Measurements from ENCODE around the gene PRSS57.
"Not testable (repeated sequence)": the region's sequence is repeated elsewhere in the genome, so short reads cannot be mapped to it uniquely, and the experiment has no call there.

The PRSS57 gene

GRCh38 chr19:740816-741505 lies 45.7 kb upstream of the PRSS57 start:
- not testable (repeated sequence) for H2AFZ ChIP-seq (ENCODE audit: low read length); H3K23ac ChIP-seq (ENCODE audit: low read depth, low read length, poor library complexity); H3K18ac ChIP-seq (ENCODE audit: low read length); H3K4me3 ChIP-seq (ENCODE audit: low read length in 2 of 2); H4K91ac ChIP-seq (ENCODE audit: low read depth, low read length, poor library complexity); H3K4ac ChIP-seq (ENCODE audit: low read length); DNase-seq (ENCODE audit: low spot score); H3K27me3 ChIP-seq (ENCODE audit: control insufficient read depth in 3 of 3, insufficient read depth in 3 of 3, low read depth in 1 of 3, low read length in 3 of 3); H3K79me1 ChIP-seq (ENCODE audit: low read depth, low read length); H3K27ac ChIP-seq (replicated peaks; ENCODE audit: low read length); H2BK120ac ChIP-seq (ENCODE audit: low read depth, low read length); H3K9me3 ChIP-seq (replicated peaks in 1 of 2; ENCODE audit: control insufficient read depth in 2 of 2, insufficient read depth in 1 of 2, low read depth in 1 of 2, low read length in 2 of 2); H2BK5ac ChIP-seq (ENCODE audit: low read length); H3K4me2 ChIP-seq (ENCODE audit: insufficient read depth, low read length, poor library complexity, severe bottlenecking); H2AK5ac ChIP-seq (ENCODE audit: low read depth, low read length); H3K9ac ChIP-seq (ENCODE audit: low read depth, low read length, poor library complexity); H3K4me1 ChIP-seq (ENCODE audit: control insufficient read depth in 2 of 2, insufficient read depth in 1 of 2, low read depth in 1 of 2, low read length in 2 of 2); H4K8ac ChIP-seq (ENCODE audit: low read depth, low read length); H2BK12ac ChIP-seq (ENCODE audit: low read length); H2BK15ac ChIP-seq (ENCODE audit: low read length); H3K14ac ChIP-seq (ENCODE audit: low read length)
- peaks cover 5 to 16% of the 10 kb centered on the region in 2 donors for H3K36me3 ChIP-seq (replicated peaks in 1 of 2; ENCODE audit: control insufficient read depth in 2 of 2, insufficient read depth in 2 of 2, low read length in 2 of 2)
- WGBS, 2 donors (ENCODE audit: extremely low coverage in 2 of 2, insufficient read length in 2 of 2, insufficient replicate concordance in 1 of 2): no CpG with 5 or more reads among the region's 16 CpGs

- Histone ChIP-seq H3K9me3 (replicated peaks in 1 of 2; ENCODE audit: control insufficient read depth in 2 of 2, insufficient read depth in 1 of 2, low read depth in 1 of 2, low read length in 2 of 2) (peaks cover 4 to 6% of the 10 kb centered on the region in 2 donors), H2BK120ac (ENCODE audit: low read depth, low read length) (no peak overlapping the region)
- WGBS, 2 donors (ENCODE audit: extremely low coverage in 2 of 2, insufficient read length in 2 of 2, insufficient replicate concordance in 1 of 2): no CpG with 5 or more reads among the region's 36 CpGs
Observed at GRCh38 chr19:739998-740715, 44.9 kb upstream of the PRSS57 start.

GRCh38 chr19:738509-739128 lies 43.4 kb upstream of the PRSS57 start:
- Histone ChIP-seq H3K79me1 (ENCODE audit: low read depth, low read length) (no peaks in the 10 kb centered on the region), H3K27ac (replicated peaks; ENCODE audit: low read length) (no peak overlapping the region), H3K4me3 (ENCODE audit: low read length in 2 of 2) (no peak overlapping the region), H3K23ac (ENCODE audit: low read depth, low read length, poor library complexity) (no peak overlapping the region), H4K91ac (ENCODE audit: low read depth, low read length, poor library complexity) (no peak overlapping the region), H3K4ac (ENCODE audit: low read length) (no peak overlapping the region), H3K4me1 (ENCODE audit: control insufficient read depth in 2 of 2, insufficient read depth in 1 of 2, low read depth in 1 of 2, low read length in 2 of 2) (no peaks in the 10 kb centered on the region), H3K9ac (ENCODE audit: low read depth, low read length, poor library complexity) (no peak overlapping the region), H2AFZ (ENCODE audit: low read length) (no peak overlapping the region), H4K8ac (ENCODE audit: low read depth, low read length) (no peak overlapping the region), H3K14ac (ENCODE audit: low read length) (no peak overlapping the region), H3K36me3 (replicated peaks in 1 of 2; ENCODE audit: control insufficient read depth in 2 of 2, insufficient read depth in 2 of 2, low read length in 2 of 2) (peaks cover 10 to 29% of the 10 kb centered on the region in 2 donors), H2BK12ac (ENCODE audit: low read length) (no peak overlapping the region), H2BK120ac (ENCODE audit: low read depth, low read length) (peak overlapping the region; percentile 31), H2AK5ac (ENCODE audit: low read depth, low read length) (peak overlapping the region; percentile 46), H3K18ac (ENCODE audit: low read length) (no peak overlapping the region), H2BK15ac (ENCODE audit: low read length) (no peak overlapping the region), H3K27me3 (ENCODE audit: control insufficient read depth in 3 of 3, insufficient read depth in 3 of 3, low read depth in 1 of 3, low read length in 3 of 3) (no peaks in the 10 kb centered on the region), H2BK5ac (ENCODE audit: low read length) (no peak overlapping the region), H3K4me2 (ENCODE audit: insufficient read depth, low read length, poor library complexity, severe bottlenecking) (no peak overlapping the region), H3K9me3 (replicated peaks in 1 of 2; ENCODE audit: control insufficient read depth in 2 of 2, insufficient read depth in 1 of 2, low read depth in 1 of 2, low read length in 2 of 2) (peaks cover 2 to 6% of the 10 kb centered on the region in 2 donors)
- WGBS, 2 donors (ENCODE audit: extremely low coverage in 2 of 2, insufficient read length in 2 of 2, insufficient replicate concordance in 1 of 2): no CpG with 5 or more reads among the region's 23 CpGs
- DNase-seq (ENCODE audit: low spot score): no peak

More at GRCh38 chr19:739998-740715, 44.9 kb upstream of the PRSS57 start:
- Histone ChIP-seq H3K9ac (ENCODE audit: low read depth, low read length, poor library complexity) (peak overlapping the region; percentile 2), H2BK12ac (ENCODE audit: low read length) (no peak overlapping the region), H3K4ac (ENCODE audit: low read length) (no peak overlapping the region), H3K14ac (ENCODE audit: low read length) (no peak overlapping the region), H4K91ac (ENCODE audit: low read depth, low read length, poor library complexity) (no peak overlapping the region), H4K8ac (ENCODE audit: low read depth, low read length) (peak overlapping the region; percentile 65), H3K18ac (ENCODE audit: low read length) (no peak overlapping the region), H3K4me1 (ENCODE audit: control insufficient read depth in 2 of 2, insufficient read depth in 1 of 2, low read depth in 1 of 2, low read length in 2 of 2) (no peaks in the 10 kb centered on the region), H3K4me3 (ENCODE audit: low read length in 2 of 2) (no peak overlapping the region), H3K79me1 (ENCODE audit: low read depth, low read length) (no peaks in the 10 kb centered on the region), H2BK15ac (ENCODE audit: low read length) (no peak overlapping the region), H3K4me2 (ENCODE audit: insufficient read depth, low read length, poor library complexity, severe bottlenecking) (no peak overlapping the region), H3K36me3 (replicated peaks in 1 of 2; ENCODE audit: control insufficient read depth in 2 of 2, insufficient read depth in 2 of 2, low read length in 2 of 2) (peaks cover 5 to 18% of the 10 kb centered on the region in 2 donors), H2AK5ac (ENCODE audit: low read depth, low read length) (no peak overlapping the region), H2AFZ (ENCODE audit: low read length) (no peak overlapping the region), H3K27ac (replicated peaks; ENCODE audit: low read length) (no peak overlapping the region), H3K23ac (ENCODE audit: low read depth, low read length, poor library complexity) (peak overlapping the region; percentile 65), H3K27me3 (ENCODE audit: control insufficient read depth in 3 of 3, insufficient read depth in 3 of 3, low read depth in 1 of 3, low read length in 3 of 3) (no peaks in the 10 kb centered on the region), H2BK5ac (ENCODE audit: low read length) (no peak overlapping the region)
- DNase-seq (ENCODE audit: low spot score): no peak

DNA sequence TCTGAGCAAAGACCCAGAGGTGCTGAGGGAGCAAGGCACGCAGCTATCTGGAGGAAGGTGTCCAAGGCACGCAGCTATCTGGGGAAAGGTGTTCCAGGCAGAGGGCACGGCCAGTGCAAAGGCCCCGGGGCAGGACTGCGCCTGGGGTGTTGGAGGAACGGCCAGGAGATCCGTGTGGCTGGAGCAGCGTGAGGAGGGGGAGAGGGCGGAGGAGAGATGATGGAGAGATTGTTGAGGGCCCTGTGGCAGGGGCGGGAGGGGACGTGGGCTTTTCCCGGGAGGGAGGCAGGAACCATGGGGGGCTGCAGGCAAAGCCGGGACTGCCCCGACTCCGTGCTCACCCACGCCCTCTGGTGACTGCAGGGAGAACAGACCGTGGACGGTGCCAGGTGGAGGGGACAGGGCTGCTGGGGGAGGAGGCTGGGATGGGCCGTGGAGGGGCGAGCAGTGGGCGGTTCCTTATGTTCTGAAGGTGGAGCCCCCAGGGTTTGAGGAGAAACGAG lies 42.4 kb upstream of the PRSS57 start:
- H3K4me3 ChIP-seq (ENCODE audit: low read length in 2 of 2): no peak overlapping the region
- WGBS, 2 donors (ENCODE audit: extremely low coverage in 2 of 2, insufficient read length in 2 of 2, insufficient replicate concordance in 1 of 2): no CpG with 5 or more reads among the region's 22 CpGs
- H4K8ac ChIP-seq (ENCODE audit: low read depth, low read length): no peak overlapping the region
- H3K18ac ChIP-seq (ENCODE audit: low read length): no peak overlapping the region
- no peak overlapping the region for H3K27ac ChIP-seq (replicated peaks; ENCODE audit: low read length)
- no peak overlapping the region for H4K91ac ChIP-seq (ENCODE audit: low read depth, low read length, poor library complexity)
- H3K4ac ChIP-seq (ENCODE audit: low read length): no peak overlapping the region
- H3K9me3 ChIP-seq (replicated peaks in 1 of 2; ENCODE audit: control insufficient read depth in 2 of 2, insufficient read depth in 1 of 2, low read depth in 1 of 2, low read length in 2 of 2): peaks cover 0 to 2% of the 10 kb centered on the region in 2 donors
- H2BK12ac ChIP-seq (ENCODE audit: low read length): no peak overlapping the region
- no peaks in the 10 kb centered on the region for H3K79me1 ChIP-seq (ENCODE audit: low read depth, low read length)
- H2BK120ac ChIP-seq (ENCODE audit: low read depth, low read length): no peak overlapping the region
- H3K27me3 ChIP-seq (ENCODE audit: control insufficient read depth in 3 of 3, insufficient read depth in 3 of 3, low read depth in 1 of 3, low read length in 3 of 3): no peaks in the 10 kb centered on the region
- no peak overlapping the region for H2BK5ac ChIP-seq (ENCODE audit: low read length)
- no peak overlapping the region for H2AFZ ChIP-seq (ENCODE audit: low read length)
- H3K4me2 ChIP-seq (ENCODE audit: insufficient read depth, low read length, poor library complexity, severe bottlenecking): no peak overlapping the region
- no peak overlapping the region for H2AK5ac ChIP-seq (ENCODE audit: low read depth, low read length)
- no peak overlapping the region for H3K9ac ChIP-seq (ENCODE audit: low read depth, low read length, poor library complexity)
- no peaks in the 10 kb centered on the region for H3K4me1 ChIP-seq (ENCODE audit: control insufficient read depth in 2 of 2, insufficient read depth in 1 of 2, low read depth in 1 of 2, low read length in 2 of 2)
- no peak for DNase-seq (ENCODE audit: low spot score)
- H3K36me3 ChIP-seq (replicated peaks in 1 of 2; ENCODE audit: control insufficient read depth in 2 of 2, insufficient read depth in 2 of 2, low read length in 2 of 2): peaks cover 10 to 36% of the 10 kb centered on the region in 2 donors
- H3K14ac ChIP-seq (ENCODE audit: low read length): no peak overlapping the region
- H2BK15ac ChIP-seq (ENCODE audit: low read length): no peak overlapping the region
- peak overlapping the region; percentile 2 for H3K23ac ChIP-seq (ENCODE audit: low read depth, low read length, poor library complexity)
